Measurements from ENCODE around the gene PRAMEF4.
"Not testable (repeated sequence)": the region's sequence is repeated elsewhere in the genome, so short reads cannot be mapped to it uniquely, and the experiment has no call there.

Gene PRAMEF4

DNA sequence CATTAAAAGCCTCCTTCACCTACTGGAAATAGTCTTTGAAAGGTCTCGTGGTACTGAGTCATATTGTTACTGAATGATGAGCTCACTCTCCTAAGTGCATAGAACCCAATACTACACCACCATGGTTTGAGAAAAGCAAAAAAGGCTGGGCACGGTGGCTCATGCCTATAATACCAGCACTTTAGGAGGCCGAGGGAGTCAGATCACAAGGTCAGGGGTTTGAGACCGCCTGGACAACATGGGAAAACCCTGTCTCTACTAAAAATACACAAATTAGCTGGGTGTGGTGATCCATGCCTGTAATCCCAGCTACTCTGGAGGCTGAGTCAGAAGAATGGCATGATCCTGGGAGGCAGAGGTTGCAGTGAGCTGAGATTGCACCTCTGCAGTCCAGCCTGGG lies 34.2 kb downstream of the PRAMEF4 start:
- Histone ChIP-seq H3K36me3 (no peaks in the 10 kb centered on the region), H3K4me3 (ENCODE audit: low read depth in 1 of 2, low read length in 1 of 2) (no peak overlapping the region), H3K27ac (no peak overlapping the region), H3K27me3 (peaks cover 11% of the 10 kb centered on the region), H3K4me1 (ENCODE audit: control insufficient read depth in 1 of 2, insufficient read depth in 1 of 2, low read depth in 1 of 2, low read length in 1 of 2) (no peaks in the 10 kb centered on the region), H3K9me3 (no peaks in the 10 kb centered on the region)
- TF ChIP-seq, protein P1, sequence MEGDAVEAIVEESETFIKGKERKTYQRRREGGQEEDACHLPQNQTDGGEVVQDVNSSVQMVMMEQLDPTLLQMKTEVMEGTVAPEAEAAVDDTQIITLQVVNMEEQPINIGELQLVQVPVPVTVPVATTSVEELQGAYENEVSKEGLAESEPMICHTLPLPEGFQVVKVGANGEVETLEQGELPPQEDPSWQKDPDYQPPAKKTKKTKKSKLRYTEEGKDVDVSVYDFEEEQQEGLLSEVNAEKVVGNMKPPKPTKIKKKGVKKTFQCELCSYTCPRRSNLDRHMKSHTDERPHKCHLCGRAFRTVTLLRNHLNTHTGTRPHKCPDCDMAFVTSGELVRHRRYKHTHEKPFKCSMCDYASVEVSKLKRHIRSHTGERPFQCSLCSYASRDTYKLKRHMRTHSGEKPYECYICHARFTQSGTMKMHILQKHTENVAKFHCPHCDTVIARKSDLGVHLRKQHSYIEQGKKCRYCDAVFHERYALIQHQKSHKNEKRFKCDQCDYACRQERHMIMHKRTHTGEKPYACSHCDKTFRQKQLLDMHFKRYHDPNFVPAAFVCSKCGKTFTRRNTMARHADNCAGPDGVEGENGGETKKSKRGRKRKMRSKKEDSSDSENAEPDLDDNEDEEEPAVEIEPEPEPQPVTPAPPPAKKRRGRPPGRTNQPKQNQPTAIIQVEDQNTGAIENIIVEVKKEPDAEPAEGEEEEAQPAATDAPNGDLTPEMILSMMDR (IDR thresholded peaks at IDR 0.05), result no peak

DNA sequence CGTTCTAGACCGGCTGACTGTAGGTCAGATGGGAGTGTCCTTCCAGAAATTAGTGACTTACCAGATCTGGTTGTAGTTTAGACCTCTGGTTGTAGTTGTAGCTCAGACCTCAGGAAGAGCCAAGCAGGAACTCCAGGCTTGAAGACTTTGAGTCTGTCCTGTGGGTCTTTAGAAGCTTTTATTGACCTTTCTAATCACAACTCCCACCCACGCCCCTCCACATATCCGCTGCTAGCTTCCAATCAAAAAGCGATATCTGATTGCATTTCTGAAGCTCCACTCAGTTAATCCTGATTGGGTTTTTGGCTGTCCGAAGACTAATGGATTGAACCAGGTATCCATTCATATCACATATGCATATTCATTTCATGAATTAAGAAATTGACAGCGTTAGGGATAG lies 37.4 kb downstream of the PRAMEF4 start, which contains the start of gene HNRNPCL1:
TSS of gene HNRNPCL1 (minus strand) at position 101 of the 400 bp plus-strand sequence. CDS start 431 bp downstream, outside the sequence.
- H3K36me3 ChIP-seq; H3K4me1 ChIP-seq (ENCODE audit: control insufficient read depth in 1 of 2, insufficient read depth in 1 of 2, low read depth in 1 of 2, low read length in 1 of 2); H3K4me3 ChIP-seq (ENCODE audit: low read depth in 1 of 2, low read length in 1 of 2); H3K27ac ChIP-seq; H3K9me3 ChIP-seq: not testable (repeated sequence)
- peaks cover 13% of the 10 kb centered on the region for H3K27me3 ChIP-seq

DNA sequence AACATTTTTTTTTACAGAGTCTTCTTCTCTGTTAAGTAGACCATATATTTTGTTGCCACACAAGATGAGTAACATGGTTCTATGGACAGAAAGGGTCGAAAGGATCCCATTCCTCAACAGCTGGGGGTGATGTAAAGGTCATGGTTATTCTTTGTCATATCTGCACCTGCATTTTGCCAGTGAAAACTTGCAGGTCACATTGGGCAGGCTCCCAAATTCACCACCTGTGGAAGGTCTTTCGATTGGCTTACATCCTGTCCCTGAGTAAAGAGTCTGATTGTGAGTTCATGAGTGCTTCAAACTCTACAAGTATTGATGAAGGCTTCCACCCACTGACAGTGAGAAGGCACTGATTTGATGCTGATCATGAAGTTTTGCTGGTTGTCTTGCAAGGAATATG lies 52.8 kb downstream of the PRAMEF4 start:
- H3K36me3 ChIP-seq; H3K9me3 ChIP-seq; H3K4me1 ChIP-seq (ENCODE audit: control insufficient read depth in 1 of 2, insufficient read depth in 1 of 2, low read depth in 1 of 2, low read length in 1 of 2); H3K27ac ChIP-seq; H3K27me3 ChIP-seq; H3K4me3 ChIP-seq (ENCODE audit: low read depth in 1 of 2, low read length in 1 of 2): not testable (repeated sequence)

DNA sequence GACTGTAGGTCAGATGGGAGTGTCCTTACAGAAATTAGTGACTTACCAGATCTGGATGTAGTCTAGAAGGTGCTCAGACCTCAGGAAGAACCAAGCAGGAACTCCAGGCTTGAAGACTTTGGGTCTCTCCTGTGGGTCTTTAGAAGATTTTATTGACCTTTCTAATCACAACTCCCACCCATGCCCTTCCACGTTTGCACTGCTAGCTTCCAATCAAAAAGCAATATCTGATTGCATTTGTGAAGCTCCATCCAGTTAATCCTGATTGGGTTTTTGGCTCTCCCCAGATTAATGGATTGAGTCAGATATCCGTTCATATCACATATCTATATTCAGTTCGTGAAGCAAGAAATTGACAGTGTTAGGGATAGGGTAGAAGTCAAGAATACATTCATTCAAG lies 54.7 kb downstream of the PRAMEF4 start, which contains the start of gene PRAMEF11:
TSS of gene PRAMEF11 (minus strand) at position 101 of the 400 bp plus-strand sequence. CDS start 2,621 bp downstream, outside the sequence.
- not testable (repeated sequence) for H3K27ac ChIP-seq; H3K36me3 ChIP-seq; H3K4me1 ChIP-seq (ENCODE audit: control insufficient read depth in 1 of 2, insufficient read depth in 1 of 2, low read depth in 1 of 2, low read length in 1 of 2); H3K9me3 ChIP-seq; H3K27me3 ChIP-seq; H3K4me3 ChIP-seq (ENCODE audit: low read depth in 1 of 2, low read length in 1 of 2)
